H1 (cell line): ENCODE data around the gene TGM5. TPM values are rescaled to one million over a fixed set of nuclear protein-coding genes. Genes with fewer than 3 reads are reported as not detected.

Experiments
- CTCF ChIA-PET: fragments of 300-600 bp; sonication (Branson Sonifier 250); formaldehyde crosslinking; loops from one replicate; lab custom pipeline; 2021; ENCODE audit not compliant: partially characterized antibody; lab: Charles Lee
- POLR2A ChIA-PET: fragments of 300-600 bp; sonication (Branson Sonifier 250); formaldehyde crosslinking; loops from one replicate; lab custom pipeline; 2021; ENCODE audit warnings: inconsistent platforms; ENCODE audit not compliant: partially characterized antibody; lab: Charles Lee
- DNase-seq, 2 experiments: peaks; one replicate each; pipeline versions ENCODE4 v3.0.0 to v3.0.0-alpha.2; 2010 to 2022; ENCODE audit warnings: low spot score in 2 of 2, low read depth in 1 of 2, mixed read lengths in 1 of 2
- FAIRE-seq: peaks from 2 replicates; lab custom pipeline; 2011; peaks lifted over from hg19 to GRCh38; lab: Jason Lieb, UNC
- H2AFZ ChIP-seq: 2 replicates; pipeline ENCODE4 v1.8.1; 2012; ENCODE audit warnings: low read length, inconsistent platforms
- H2AK5ac ChIP-seq: 2 replicates; pipeline ENCODE4 v1.6.1; 2013; ENCODE audit warnings: low read depth, low read length
- H2BK120ac ChIP-seq: replicated peaks from 2 replicates; pipeline ENCODE3; 2013; ENCODE audit warnings: low read depth, low read length, inconsistent platforms
- H2BK12ac ChIP-seq: 2 replicates; pipeline ENCODE4 v1.6.1; 2013; ENCODE audit warnings: low read depth, low read length
- H2BK15ac ChIP-seq: 2 replicates; pipeline ENCODE4 v1.6.1; 2013; ENCODE audit warnings: low read length
- H2BK20ac ChIP-seq: 2 replicates; pipeline ENCODE4 v1.6.1; 2013; ENCODE audit warnings: low read length
- H2BK5ac ChIP-seq: 2 replicates; pipeline ENCODE4 v1.6.1; 2013; ENCODE audit warnings: low read depth, low read length
- H3K14ac ChIP-seq: 2 replicates; pipeline ENCODE4 v1.6.1; 2013; ENCODE audit warnings: inconsistent platforms; ENCODE audit not compliant: insufficient read length
- H3K18ac ChIP-seq: 2 replicates; pipeline ENCODE4 v1.6.1; 2013; ENCODE audit warnings: low read length; ENCODE audit errors: extremely low read depth
- H3K23ac ChIP-seq: 2 replicates; pipeline ENCODE4 v1.6.1; 2013; ENCODE audit warnings: inconsistent platforms; ENCODE audit not compliant: insufficient read length
- H3K23me2 ChIP-seq: 2 replicates; pipeline ENCODE4 v1.6.1; 2013; ENCODE audit warnings: low read depth, low read length
- H3K27ac ChIP-seq: 2 replicates; pipeline ENCODE4 v1.6.1; 2011; ENCODE audit warnings: low read depth, low read length, inconsistent platforms
- H3K27me3 ChIP-seq, 4 experiments: replicated peaks in 1 of 4; 1 replicate in 1 of 4; 2 replicates in 3 of 4; pipeline versions ENCODE4 v1.6.1 to v1.8.1; 2011 to 2013; ENCODE audit warnings: low read length in 3 of 4, mild to moderate bottlenecking in 3 of 4, inconsistent platforms in 2 of 4, mixed read lengths in 2 of 4, moderate library complexity in 1 of 4; ENCODE audit not compliant: control insufficient read depth in 3 of 4, insufficient read depth in 3 of 4; ENCODE audit errors: extremely low read depth in 1 of 4
- H3K36me3 ChIP-seq, 4 experiments: 2 replicates each; pipeline versions ENCODE4 v1.6.1 to v1.8.1; 2011 to 2013; ENCODE audit warnings: mild to moderate bottlenecking in 4 of 4, low read length in 3 of 4, moderate library complexity in 2 of 4, control low read depth in 1 of 4, inconsistent platforms in 1 of 4; ENCODE audit not compliant: insufficient read depth in 4 of 4, control insufficient read depth in 2 of 4
- H3K4ac ChIP-seq: replicated peaks from 2 replicates; pipeline ENCODE3; 2013; ENCODE audit warnings: low read length, low read depth, mixed read lengths, inconsistent platforms; ENCODE audit not compliant: insufficient read length
- H3K4me1 ChIP-seq, 4 experiments: replicated peaks in 1 of 4; 1 replicate in 1 of 4; 2 replicates in 3 of 4; pipeline versions ENCODE4 v1.6.1 to v1.8.1; 2011 to 2013; ENCODE audit warnings: low read length in 3 of 4, inconsistent platforms in 2 of 4, mixed read lengths in 1 of 4; ENCODE audit not compliant: insufficient read depth in 4 of 4, control insufficient read depth in 3 of 4
- H3K4me2 ChIP-seq, 2 experiments: 2 replicates each; pipeline versions ENCODE4 v1.6.1 to v1.8.1; 2011 to 2013; ENCODE audit warnings: low read depth in 2 of 2, low read length in 2 of 2, control low read depth in 1 of 2, inconsistent platforms in 1 of 2, mild to moderate bottlenecking in 1 of 2; ENCODE audit not compliant: insufficient read depth in 1 of 2
- H3K4me3 ChIP-seq, 4 experiments: fragments of 200-600, 300-600 bp in 1 of 4; sonication (generic), shearing (Covaris generic), sonication (Bioruptor Twin) in 1 of 4; 2 replicates each; pipeline versions ENCODE4 v1.5.1 to v1.8.1; 2011 to 2016; ENCODE audit warnings: low read length in 4 of 4, low read depth in 3 of 4, control low read depth in 2 of 4, inconsistent platforms in 2 of 4, mild to moderate bottlenecking in 2 of 4, mixed read lengths in 1 of 4, moderate library complexity in 1 of 4; ENCODE audit not compliant: insufficient read depth in 2 of 4; ENCODE audit errors: extremely low read depth in 1 of 4
- H3K56ac ChIP-seq: replicated peaks from 2 replicates; pipeline ENCODE3; 2013; ENCODE audit warnings: low read depth, mild to moderate bottlenecking, mixed read lengths, low read length, inconsistent platforms; ENCODE audit not compliant: insufficient read length
- H3K79me1 ChIP-seq: 2 replicates; pipeline ENCODE4 v1.6.1; 2013; ENCODE audit warnings: low read depth, low read length, control low read depth
- H3K79me2 ChIP-seq, 2 experiments: 2 replicates each; pipeline versions ENCODE4 v1.6.1 to v1.8.1; 2012 to 2013; ENCODE audit warnings: low read length in 2 of 2, mild to moderate bottlenecking in 2 of 2, inconsistent platforms in 1 of 2; ENCODE audit not compliant: insufficient read depth in 2 of 2, control insufficient read depth in 1 of 2
- H3K9ac ChIP-seq, 4 experiments: replicated peaks in 1 of 4; 1 replicate in 1 of 4; 2 replicates in 3 of 4; pipeline versions ENCODE4 v1.6.1 to v1.8.1; 2011 to 2013; ENCODE audit warnings: low read depth in 3 of 4, low read length in 3 of 4, control low read depth in 2 of 4, mild to moderate bottlenecking in 2 of 4, moderate library complexity in 2 of 4, inconsistent platforms in 1 of 4; ENCODE audit errors: extremely low read depth in 1 of 4
- H3K9me3 ChIP-seq, 2 experiments: 2 replicates each; pipeline versions ENCODE4 v1.6.1 to v1.8.1; 2012 to 2013; ENCODE audit warnings: mild to moderate bottlenecking in 2 of 2, moderate library complexity in 2 of 2, control low read depth in 1 of 2, inconsistent platforms in 1 of 2, low read depth in 1 of 2, low read length in 1 of 2, mixed read lengths in 1 of 2; ENCODE audit not compliant: insufficient read depth in 2 of 2
- H4K20me1 ChIP-seq, 2 experiments: replicated peaks in 1 of 2; 2 replicates each; pipeline versions ENCODE3 to v1.8.1; 2011 to 2013; ENCODE audit warnings: inconsistent platforms in 2 of 2, low read length in 2 of 2, mild to moderate bottlenecking in 1 of 2; ENCODE audit not compliant: insufficient read depth in 2 of 2, control insufficient read depth in 1 of 2
- H4K5ac ChIP-seq: 2 replicates; pipeline ENCODE4 v1.6.1; 2013; ENCODE audit warnings: low read length, low read depth, mixed read lengths, inconsistent platforms; ENCODE audit not compliant: insufficient read length
- H4K8ac ChIP-seq: 2 replicates; pipeline ENCODE4 v1.8.0; 2013; ENCODE audit warnings: mild to moderate bottlenecking, moderate library complexity, low read length, inconsistent platforms; ENCODE audit not compliant: insufficient read depth; ENCODE audit errors: extremely low read depth
- H4K91ac ChIP-seq: replicated peaks from 2 replicates; pipeline ENCODE3; 2013; ENCODE audit warnings: low read length, mixed read lengths, inconsistent platforms; ENCODE audit not compliant: insufficient read length
- BCL11A ChIP-seq, 2 experiments: IDR thresholded peaks; one replicate each; pipeline ENCODE4 v1.6.1; 2011; ENCODE audit warnings: low read depth in 2 of 2, low read length in 2 of 2, mild to moderate bottlenecking in 2 of 2
- E2F6 ChIP-seq: IDR thresholded peaks from 2 replicates; pipeline ENCODE4 v1.6.1; 2012; ENCODE audit warnings: inconsistent platforms
- SIRT6 ChIP-seq: IDR thresholded peaks from one replicate; pipeline ENCODE4 v1.7.1; 2012; ENCODE audit warnings: low read length, inconsistent platforms
- SIX5 ChIP-seq: IDR thresholded peaks from 2 replicates; pipeline ENCODE4 v1.6.1; 2011; ENCODE audit warnings: mild to moderate bottlenecking, low read depth, low read length
- WGBS, 2 experiments: shearing (Covaris generic) in 1 of 2; methylation state at CpG; one replicate each; pipeline versions ENCODE4 v1.1.6 to v1.1.7; 2013 to 2015; ENCODE audit warnings: low lambda C conversion rate in 2 of 2, mixed read lengths in 2 of 2, inconsistent platforms in 1 of 2, low coverage in 1 of 2, missing lambda C conversion rate in 1 of 2; ENCODE audit not compliant: insufficient replicate concordance in 2 of 2, insufficient coverage in 1 of 2, insufficient read length in 1 of 2; ENCODE audit errors: extremely low coverage in 1 of 2, missing lambda C conversion rate in 1 of 2; 5-methylcytosine and 5-hydroxymethylcytosine counted together
- polyA plus RNA-seq, 7 experiments: library from polyadenylated mRNA; depleted of rRNA in 3 of 7; stranded (reverse) in 5 of 7; unstranded in 2 of 7; fragments of >200 nt in 5 of 7; fragments of 200-250 nt in 2 of 7; gene quantifications; 1 replicate in 5 of 7; 2 replicates in 1 of 7; 4 replicates in 1 of 7; pipeline versions ENCODE4 v1.2.1 to v1.2.3, GENCODE V29; 2011 to 2013; ENCODE audit warnings: missing spikeins in 2 of 7, mixed read lengths in 2 of 7
- total RNA-seq: library from RNA; stranded (reverse); fragmentation: NEBNext Ultra II Directional; extraction: Animal tissue kit (Norgen Biotek cat#: 25700); gene quantifications from 2 replicates; pipeline ENCODE4 v1.2.1, GENCODE V29; 2021

The TGM5 gene
- total and polyA plus RNA-seq, 2 of the 8 experiments (the other 6 are each of a cell fraction or from before 2014, with no cell fraction given), result not detected

- no peak for TF ChIP-seq SIX5
- TF ChIP-seq BCL11A (IDR thresholded peaks at IDR 0.05; ENCODE audit: low read depth in 2 of 2, low read length in 2 of 2), result no peak
- TF ChIP-seq E2F6, result no peak
- TF ChIP-seq SIRT6, result no peak
- Histone ChIP-seq H2AK5ac (no peak within 1 kb of the TSS), H3K4me1 (peaks cover 0 to 3% (median 1%) of the 10 kb centered on the region in 4 experiments; a peak in 2 of 7 replicates), H2BK12ac (no peak within 1 kb of the TSS), H3K27ac (no peak within 1 kb of the TSS), H3K4me2 (no peak within 1 kb of the TSS), H3K27me3 (peaks cover 0 to 2% (median 0%) of the 10 kb centered on the region in 4 experiments; a peak in 2 of 7 replicates), H3K36me3 (no peaks in the 10 kb centered on the region), H3K4me3 (no peak within 1 kb of the TSS), H3K79me2 (no peaks in the 10 kb centered on the region), H3K9ac (no peak within 1 kb of the TSS), H4K91ac (no peak within 1 kb of the TSS), H3K56ac (no peak within 1 kb of the TSS), H4K8ac (no peak within 1 kb of the TSS), H3K18ac (no peak within 1 kb of the TSS), H2BK15ac (no peak within 1 kb of the TSS), H3K14ac (no peak within 1 kb of the TSS), H3K79me1 (no peaks in the 10 kb centered on the region; the same call in 1 of the 2 replicates), H4K20me1 (no peaks in the 10 kb centered on the region), H3K23me2 (peaks cover 1% of the 10 kb centered on the region; the same call in 1 of the 2 replicates), H3K9me3 (no peaks in the 10 kb centered on the region), H2AFZ (no peak within 1 kb of the TSS), H2BK5ac (no peak within 1 kb of the TSS), H3K23ac (no peak within 1 kb of the TSS), H2BK120ac (no peak within 1 kb of the TSS), H4K5ac (no peak within 1 kb of the TSS), H3K4ac (no peak within 1 kb of the TSS), H2BK20ac (no peak within 1 kb of the TSS)
- WGBS, 2 experiments, result 84 to 100% methylated on average over 1 to 3 of the region's 3 CpGs
- ChIA-PET POLR2A (no interaction called here), CTCF (interaction anchor here (1.2 to 8.7 kb wide), 5 partner anchors 11 to 64 kb away, joined by 4 to 65 read pairs (median 6); no protein-coding TSS in a partner anchor)
- DNase-seq (no peak), FAIRE-seq (no peak)
Observed at GRCh38 chr15:43220991-43221403, 45.7 kb downstream of the TGM5 start, which contains the start of gene EPB42. EPB42 (minus strand) TSS chr15:43221018; CDS start chr15:43220825, 193 bp downstream.
